IMR-90 (cell line): ENCODE data around the gene OSBPL3.

ENCODE experiments used
- CEBPB ChIP-seq: IDR thresholded peaks from 2 replicates; pipeline ENCODE4 v1.6.1; 2012; ENCODE audit warnings: low read depth, low read length, improper control_type of control experiment
- CTCF ChIP-seq: conservative IDR thresholded peaks from 2 replicates; pipeline ENCODE4 v1.5.1; 2012; ENCODE audit warnings: mild to moderate bottlenecking, low read depth, low read length, improper control_type of control experiment
- MXI1 ChIP-seq: IDR thresholded peaks from 2 replicates; pipeline ENCODE4 v1.6.1; 2012; ENCODE audit warnings: low read depth, mild to moderate bottlenecking, low read length, moderate library complexity, borderline replicate concordance
- USF2 ChIP-seq: fragments of 150-350 bp; IDR thresholded peaks from 2 replicates; pipeline ENCODE4 v1.6.1; 2017; ENCODE audit warnings: mild to moderate bottlenecking, antibody characterized with exemption, low read length, low read depth

GRCh38 chr7:24795407-24795767, 184.6 kb downstream of the OSBPL3 start:
- TF ChIP-seq CTCF: no peak
- TF ChIP-seq USF2: no peak
- no peak for TF ChIP-seq MXI1
- no peak for TF ChIP-seq CEBPB
